Measurements from ENCODE around the gene ESM1.
"Not testable (repeated sequence)": the region's sequence is repeated elsewhere in the genome, so short reads cannot be mapped to it uniquely, and the experiment has no call there.

Gene ESM1

GRCh38 chr5:54985301-54986268 lies at the start of gene ESM1:
TSS of gene ESM1 (minus strand) at chr5:54985593. CDS start at chr5:54985517, 76 bp downstream.
- DNase-seq (ENCODE audit: low read depth, low spot score): peak; percentile 69

GRCh38 chr5:55033568-55033967 lies 48.2 kb upstream of the ESM1 start:
- no peak for DNase-seq (ENCODE audit: low read depth, low spot score)

- no peak for DNase-seq (ENCODE audit: low read depth, low spot score)
Observed at GRCh38 chr5:55031492-55031891, 46.1 kb upstream of the ESM1 start.

- peak; percentile 17 for DNase-seq (ENCODE audit: low read depth, low spot score)
Observed at GRCh38 chr5:55030676-55031369, 45.4 kb upstream of the ESM1 start.

- DNase-seq (ENCODE audit: low read depth, low spot score): peak; percentile 15
Observed at GRCh38 chr5:55030220-55030619, 44.8 kb upstream of the ESM1 start.

- DNase-seq (ENCODE audit: low read depth, low spot score): no peak
Observed at GRCh38 chr5:55027595-55027994, 42.2 kb upstream of the ESM1 start.

GRCh38 chr5:55022450-55022849 lies 37.1 kb upstream of the ESM1 start:
- DNase-seq (ENCODE audit: low read depth, low spot score): no peak

- DNase-seq (ENCODE audit: low read depth, low spot score): no peak
Observed at GRCh38 chr5:55021821-55022220, 36.4 kb upstream of the ESM1 start.

GRCh38 chr5:55021410-55021809 lies 36.0 kb upstream of the ESM1 start:
- peak; percentile 41 for DNase-seq (ENCODE audit: low read depth, low spot score)

- DNase-seq (ENCODE audit: low read depth, low spot score): not testable (repeated sequence)
Observed at GRCh38 chr5:55010149-55010548, 24.8 kb upstream of the ESM1 start.

GRCh38 chr5:55004729-55005128 lies 19.3 kb upstream of the ESM1 start:
- DNase-seq (ENCODE audit: low read depth, low spot score): no peak

- no peak for DNase-seq (ENCODE audit: low read depth, low spot score)
Observed at GRCh38 chr5:55003432-55004065, 18.2 kb upstream of the ESM1 start.

GRCh38 chr5:55002166-55002565 lies 16.8 kb upstream of the ESM1 start:
- DNase-seq (ENCODE audit: low read depth, low spot score): not testable (repeated sequence)

GRCh38 chr5:54997081-54997480 lies 11.7 kb upstream of the ESM1 start:
- no peak for DNase-seq (ENCODE audit: low read depth, low spot score)

GRCh38 chr5:54996466-54996865 lies 11.1 kb upstream of the ESM1 start:
- DNase-seq (ENCODE audit: low read depth, low spot score): no peak

- no peak for DNase-seq (ENCODE audit: low read depth, low spot score)
Observed at GRCh38 chr5:54995168-54995567, 9.8 kb upstream of the ESM1 start.

GRCh38 chr5:54994628-54995027 lies 9.2 kb upstream of the ESM1 start:
- DNase-seq (ENCODE audit: low read depth, low spot score): no peak

GRCh38 chr5:54993318-54993717 lies 7.9 kb upstream of the ESM1 start:
- DNase-seq (ENCODE audit: low read depth, low spot score): no peak

- no peak for DNase-seq (ENCODE audit: low read depth, low spot score)
Observed at GRCh38 chr5:54991416-54991815, 6.0 kb upstream of the ESM1 start.

- DNase-seq (ENCODE audit: low read depth, low spot score): no peak
Observed at GRCh38 chr5:54990841-54991258, 5.5 kb upstream of the ESM1 start.

- no peak for DNase-seq (ENCODE audit: low read depth, low spot score)
Observed at GRCh38 chr5:54988817-54989216, 3.4 kb upstream of the ESM1 start.

GRCh38 chr5:54988218-54988617 lies 2.8 kb upstream of the ESM1 start:
- no peak for DNase-seq (ENCODE audit: low read depth, low spot score)
